OCI-LY7 (cell line): ENCODE measurements around the gene CELF4.

Experiments used
- EZH2phosphoT487 ChIP-seq: fragments of 200-600 bp; sonication (generic); IDR thresholded peaks from 2 replicates; pipeline ENCODE4 v1.6.1; 2018; ENCODE audit warnings: low read depth, borderline replicate concordance, mild to moderate bottlenecking, mixed run types, antibody characterized with exemption, low read length, moderate library complexity, mixed read lengths
- TF ChIP-seq, protein P1 (sequence below): fragments of 200-600 bp; sonication (generic); conservative IDR thresholded peaks from 2 replicates; pipeline ENCODE4 v1.5.1; 2014; ENCODE audit warnings: mild to moderate bottlenecking, antibody characterized with exemption, low read length, moderate library complexity, mixed read lengths

DNA sequence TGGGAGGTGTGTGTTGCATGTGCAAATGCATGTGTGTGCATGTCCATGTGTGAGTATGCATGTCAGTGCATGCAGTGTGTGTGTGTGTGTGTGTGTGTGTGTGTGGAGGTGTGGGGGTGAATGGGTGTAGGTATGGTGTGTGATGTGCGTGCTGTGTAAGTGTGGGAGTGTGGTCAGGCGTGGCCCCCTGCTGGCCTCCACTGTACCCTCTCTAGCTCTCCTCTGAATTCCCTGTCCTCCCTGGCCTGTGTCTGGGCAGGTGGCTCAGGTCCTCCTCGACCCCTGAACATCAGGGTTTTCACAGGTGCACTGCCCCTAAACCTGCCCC lies 230.2 kb downstream of the CELF4 start:
- TF ChIP-seq, protein P1, sequence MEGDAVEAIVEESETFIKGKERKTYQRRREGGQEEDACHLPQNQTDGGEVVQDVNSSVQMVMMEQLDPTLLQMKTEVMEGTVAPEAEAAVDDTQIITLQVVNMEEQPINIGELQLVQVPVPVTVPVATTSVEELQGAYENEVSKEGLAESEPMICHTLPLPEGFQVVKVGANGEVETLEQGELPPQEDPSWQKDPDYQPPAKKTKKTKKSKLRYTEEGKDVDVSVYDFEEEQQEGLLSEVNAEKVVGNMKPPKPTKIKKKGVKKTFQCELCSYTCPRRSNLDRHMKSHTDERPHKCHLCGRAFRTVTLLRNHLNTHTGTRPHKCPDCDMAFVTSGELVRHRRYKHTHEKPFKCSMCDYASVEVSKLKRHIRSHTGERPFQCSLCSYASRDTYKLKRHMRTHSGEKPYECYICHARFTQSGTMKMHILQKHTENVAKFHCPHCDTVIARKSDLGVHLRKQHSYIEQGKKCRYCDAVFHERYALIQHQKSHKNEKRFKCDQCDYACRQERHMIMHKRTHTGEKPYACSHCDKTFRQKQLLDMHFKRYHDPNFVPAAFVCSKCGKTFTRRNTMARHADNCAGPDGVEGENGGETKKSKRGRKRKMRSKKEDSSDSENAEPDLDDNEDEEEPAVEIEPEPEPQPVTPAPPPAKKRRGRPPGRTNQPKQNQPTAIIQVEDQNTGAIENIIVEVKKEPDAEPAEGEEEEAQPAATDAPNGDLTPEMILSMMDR = no peak
- no peak for TF ChIP-seq EZH2phosphoT487
